Renal cortex interstitium (tissue), 11 donors: ENCODE data around the gene MFRP. TPM values are rescaled to one million over a fixed set of nuclear protein-coding genes. Genes with fewer than 3 reads are reported as not detected.

Experiments used
- DNase-seq, 11 donors: peaks; one replicate each; pipeline ENCODE4 v3.0.0-alpha.2; 2013; ENCODE audit warnings: low read depth in 9 of 11, low spot score in 4 of 11; ENCODE audit errors: extremely low read depth in 1 of 11
- polyA plus RNA-seq, 3 donors: library from polyadenylated mRNA; unstranded; fragments of 120-200 nt; gene quantifications; one replicate each; pipeline ENCODE4 v1.2.1, GENCODE V29; 2013; ENCODE audit not compliant: insufficient read length in 3 of 3

Gene MFRP
- polyA plus RNA-seq, 3 donors = not detected

DNA sequence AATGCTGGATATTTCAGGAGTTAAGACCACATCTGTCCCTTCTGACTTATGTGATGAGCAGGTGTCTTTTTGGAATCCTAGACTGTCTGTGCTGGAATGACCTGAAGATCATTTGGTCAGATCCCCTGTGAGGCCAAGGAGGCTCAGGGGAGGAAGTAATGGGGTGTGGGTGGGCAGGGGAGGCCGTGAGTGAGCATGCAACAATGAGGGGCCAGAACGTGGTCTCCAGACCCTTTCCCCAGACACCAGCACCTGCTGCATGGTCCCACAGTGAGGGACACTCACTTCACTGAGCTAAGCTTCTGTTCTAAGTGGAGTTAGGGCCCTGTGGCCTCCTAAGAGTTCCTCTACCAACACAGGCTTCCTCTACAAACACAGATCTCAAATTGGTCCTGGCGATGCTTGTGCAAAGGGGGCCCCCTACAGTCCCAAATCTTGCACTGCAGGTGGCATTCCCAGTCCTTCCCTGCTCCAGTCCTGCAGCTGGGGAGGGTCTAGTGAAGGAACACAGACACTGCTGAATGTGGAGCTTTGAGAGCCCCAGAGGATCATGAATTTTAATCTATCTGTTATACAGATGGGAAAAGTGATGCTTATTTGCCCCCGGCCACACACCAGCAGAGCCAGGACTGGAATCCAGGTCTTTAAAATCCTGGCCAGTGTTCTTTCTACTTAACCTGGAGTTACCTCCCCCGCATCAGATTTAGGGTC lies 27.6 kb upstream of the MFRP start:
- peak in 3 of 11 donors; percentile 68 to 80 (median 71) for DNase-seq

DNA sequence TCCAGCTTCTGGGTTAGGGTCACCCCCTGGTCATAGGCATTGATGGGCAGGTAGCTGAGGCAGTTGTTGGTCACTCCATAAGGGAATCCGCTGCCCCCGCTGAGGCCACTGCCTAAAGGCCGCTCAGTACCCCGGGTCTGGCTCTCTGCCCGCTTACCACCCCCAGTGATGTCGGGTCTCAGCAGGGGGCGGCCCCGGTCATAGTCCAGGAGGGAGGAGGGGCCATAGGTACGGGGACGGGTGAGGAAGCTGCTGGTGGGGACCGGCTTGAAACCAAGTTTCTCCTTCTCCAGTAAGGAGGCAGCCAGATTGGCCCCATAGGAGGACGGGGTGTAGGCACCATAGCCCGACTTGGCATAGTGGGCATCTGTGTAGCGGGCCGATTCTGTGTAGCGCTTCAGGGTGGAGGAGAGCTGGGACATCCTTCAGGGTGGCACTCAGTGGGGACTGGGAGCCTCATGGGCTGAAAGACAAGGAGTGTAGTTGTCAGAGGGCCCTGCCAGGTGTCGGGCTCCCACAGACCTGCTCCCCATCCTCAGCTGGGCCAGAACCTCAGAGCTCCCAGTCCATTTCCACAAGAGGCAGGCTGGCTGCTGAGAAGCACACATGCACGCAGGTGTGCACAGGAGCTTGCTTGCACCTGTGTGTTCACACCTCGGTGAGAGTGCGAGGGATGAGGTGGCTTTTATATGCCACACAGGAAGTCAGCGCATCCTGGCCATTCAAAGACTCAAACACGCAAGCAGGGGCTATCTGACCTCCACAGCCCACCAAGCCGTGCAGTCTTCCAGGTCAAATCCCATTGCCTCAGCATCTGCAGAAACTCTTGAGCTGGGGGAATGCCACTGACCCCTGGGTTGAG lies 26.8 kb upstream of the MFRP start:
- DNase-seq = no peak

GRCh38 chr11:119372260-119373058 lies 26.0 kb upstream of the MFRP start:
- no peak for DNase-seq

DNA sequence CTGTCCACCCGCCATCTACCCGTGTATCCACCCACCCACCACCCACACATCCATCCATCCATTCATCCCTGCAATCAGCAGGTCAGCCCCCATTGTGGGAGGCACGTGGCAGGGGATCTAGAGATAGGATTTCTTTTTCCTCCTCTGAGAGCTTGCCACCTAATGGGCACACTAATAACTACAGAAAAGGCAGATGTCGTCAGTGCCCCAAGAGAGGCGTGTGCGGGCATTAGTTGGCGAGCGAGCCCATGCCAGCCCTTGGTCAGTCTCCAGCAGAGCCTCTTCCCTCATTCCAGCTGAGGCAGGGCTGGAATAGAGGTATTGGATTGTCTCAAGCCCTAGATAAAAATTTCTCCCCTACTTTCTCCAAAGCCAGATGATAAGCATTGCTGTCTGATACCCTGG lies 25.3 kb upstream of the MFRP start:
- DNase-seq = no peak

DNA sequence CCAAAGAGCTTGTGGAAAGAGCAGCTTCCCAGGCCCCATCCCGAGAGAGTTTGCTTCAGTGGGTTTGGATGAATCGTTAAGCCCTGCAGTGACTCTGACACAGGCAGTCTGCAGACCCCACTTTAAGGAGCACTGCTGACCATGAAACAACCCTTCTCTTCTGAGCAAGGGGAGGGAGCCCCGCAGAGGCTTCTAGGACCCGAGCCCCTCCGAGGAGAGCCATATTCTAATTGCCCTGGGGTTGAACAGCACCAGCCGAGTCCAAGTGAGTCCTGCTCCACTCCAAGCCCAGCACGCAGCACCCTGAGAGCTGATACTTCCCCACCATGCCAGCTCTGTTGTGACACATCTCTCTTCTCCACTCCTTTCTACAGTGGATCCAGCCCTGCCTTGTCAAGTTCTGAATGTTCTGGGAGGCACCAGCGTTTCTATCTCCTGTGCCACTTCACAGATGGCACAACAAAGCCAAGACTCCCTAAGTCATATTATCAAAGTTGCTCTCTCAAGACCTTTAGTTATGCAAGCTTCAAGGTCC lies 24.6 kb upstream of the MFRP start:
- DNase-seq = no peak

- DNase-seq = no peak
These were observed 24.1 kb upstream of the MFRP start for GRCh38 chr11:119370486-119371046.

DNA sequence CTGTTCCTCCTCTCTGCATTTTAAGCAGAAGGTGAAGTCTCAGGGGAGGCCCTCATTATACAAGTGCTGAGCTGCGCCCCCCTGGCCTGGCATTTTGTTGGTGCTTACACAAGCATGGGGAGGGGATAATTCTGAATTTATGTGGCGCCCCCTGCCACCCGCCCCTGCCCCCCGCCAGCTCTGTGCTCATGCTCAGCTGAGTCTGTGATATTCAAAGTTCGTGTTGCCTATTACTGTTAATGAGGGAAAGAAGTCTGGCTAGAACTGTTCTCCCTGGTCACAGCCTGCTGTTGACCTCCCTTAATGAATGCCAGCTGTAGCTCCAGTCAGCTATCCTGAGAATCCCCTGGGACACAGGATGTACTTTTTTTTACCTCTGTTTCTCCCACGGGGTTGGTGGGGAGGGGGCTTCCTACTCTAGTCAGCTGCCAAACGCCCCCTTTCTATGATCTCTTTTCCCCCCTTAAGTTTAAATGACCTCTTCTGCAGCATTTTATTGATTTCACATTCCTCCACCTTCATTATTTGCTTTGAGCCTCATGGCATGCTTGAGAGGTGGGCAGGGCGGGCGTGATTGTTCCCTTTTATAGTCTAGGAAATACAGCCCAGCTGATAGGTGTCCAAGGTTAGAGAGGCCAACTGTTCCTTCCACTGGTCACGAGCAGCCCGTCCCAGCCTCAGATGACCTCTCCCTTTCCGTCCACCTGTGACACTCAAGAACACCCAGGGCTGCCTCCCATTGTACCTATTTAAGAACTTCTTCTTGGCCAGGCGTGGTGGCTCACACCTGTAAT lies 22.8 kb upstream of the MFRP start:
- DNase-seq = no peak

GRCh38 chr11:119368121-119369034 lies 21.9 kb upstream of the MFRP start:
- DNase-seq = no peak

- peak in 2 of 11 donors; percentile 74 to 87 for DNase-seq
These were observed 21.2 kb upstream of the MFRP start for GRCh38 chr11:119367661-119368120.

DNA sequence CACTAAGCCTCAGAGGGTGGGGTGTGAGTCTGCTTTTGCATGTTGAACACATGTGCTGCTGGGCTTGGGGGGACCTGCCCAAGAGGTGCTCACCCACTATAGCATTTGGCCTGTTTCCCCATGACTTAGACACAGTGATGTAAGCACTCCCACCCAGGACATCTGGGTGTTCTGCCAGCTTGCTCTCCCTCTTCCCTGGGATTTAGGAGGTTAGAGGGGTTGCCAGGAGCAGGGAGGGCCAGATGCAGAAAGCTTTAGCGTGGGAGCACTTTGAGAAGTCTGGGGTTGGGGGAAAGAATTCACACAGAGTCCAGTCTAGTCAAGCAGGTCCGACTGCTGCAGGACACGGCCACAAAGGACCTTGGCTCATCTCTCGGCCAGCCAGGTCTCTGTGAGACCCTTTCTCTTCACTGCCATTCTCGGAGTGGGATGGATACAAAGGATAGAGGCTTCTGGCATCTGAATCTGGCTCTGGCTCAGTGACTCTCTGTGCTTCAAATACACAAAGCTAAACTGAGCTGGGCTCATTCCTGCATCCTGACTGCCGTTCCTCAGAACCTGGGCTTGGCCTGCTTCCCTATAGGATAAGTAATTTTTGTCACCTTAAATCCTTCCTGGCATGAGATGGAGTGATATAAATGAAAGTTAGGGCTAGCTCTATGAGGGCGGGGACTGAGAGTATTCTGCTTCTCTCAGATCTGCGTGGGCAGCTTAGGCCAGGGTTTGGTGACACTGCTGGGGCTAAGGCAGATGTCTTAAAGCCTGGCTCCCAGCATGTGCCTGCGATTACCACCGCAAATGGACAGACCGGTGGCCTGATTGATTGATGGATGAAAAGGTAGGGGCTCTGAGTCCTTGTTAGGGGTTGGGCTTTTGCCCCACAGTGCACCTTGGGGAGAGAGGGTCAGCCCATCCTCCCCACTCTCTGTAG lies 20.4 kb upstream of the MFRP start:
- no peak for DNase-seq

DNA sequence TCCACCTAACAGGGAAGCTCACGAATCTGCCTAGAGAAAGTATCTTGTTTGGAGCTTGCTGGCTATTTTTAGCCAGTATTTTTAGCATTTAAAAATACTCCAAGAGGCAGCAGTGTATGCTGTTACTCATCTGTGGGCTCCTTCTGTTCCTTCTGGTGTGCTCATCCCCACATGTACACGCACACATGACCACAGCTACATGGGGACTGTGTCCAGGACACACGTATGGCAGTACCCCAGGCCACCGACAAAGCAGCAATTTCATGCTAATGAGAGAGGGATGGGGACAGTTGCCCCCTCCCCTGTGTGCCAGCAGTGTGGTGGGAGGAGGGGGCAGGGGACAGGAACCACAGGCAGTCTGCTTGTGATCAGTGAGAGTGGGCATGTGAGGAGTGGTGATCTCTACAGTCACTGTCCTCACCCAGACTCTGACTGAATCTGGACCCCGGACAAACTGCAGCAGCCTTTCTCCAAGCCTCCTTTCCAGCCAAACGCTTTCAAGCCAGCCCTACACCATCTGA lies 18.6 kb upstream of the MFRP start:
- DNase-seq = no peak

- peak in 1 of 11 donors; percentile 54 for DNase-seq
These were observed 17.5 kb upstream of the MFRP start for GRCh38 chr11:119363851-119364590.

- DNase-seq = no peak
These were observed 16.8 kb upstream of the MFRP start for GRCh38 chr11:119363081-119363850.

- no peak for DNase-seq
These were observed 16.2 kb upstream of the MFRP start for GRCh38 chr11:119362741-119363080.
